ENCODE measurements around the gene SLC7A1. TPM values are rescaled to one million over a fixed set of nuclear protein-coding genes. Genes with fewer than 3 reads are reported as not detected.

Gene SLC7A1
- total and polyA plus RNA-seq, 4 donors: 0.90 to 22.6 (median 1.4) TPM

- no peak overlapping the region for H3K4me3 ChIP-seq (ENCODE audit: low read depth in 1 of 3, low read length in 3 of 3)
- no peaks in the 10 kb centered on the region for H3K4me1 ChIP-seq (ENCODE audit: control insufficient read depth in 4 of 4, insufficient read depth in 4 of 4, low read length in 3 of 4)
- H3K36me3 ChIP-seq (ENCODE audit: control insufficient read depth in 4 of 4, insufficient read depth in 3 of 4, low read depth in 1 of 4, low read length in 3 of 4): no peaks in the 10 kb centered on the region
- H3K9ac ChIP-seq (ENCODE audit: low read depth in 1 of 2, low read length in 2 of 2): no peak overlapping the region
- DNase-seq (ENCODE audit: low spot score): no peak
- 83% methylated on average over 14 of the region's 14 CpGs for WGBS
- H3K27ac ChIP-seq (ENCODE audit: low read depth in 1 of 2, low read length in 2 of 2): no peak overlapping the region
- no peaks in the 10 kb centered on the region for H3K27me3 ChIP-seq (ENCODE audit: control insufficient read depth in 4 of 4, insufficient read depth in 4 of 4, low read length in 3 of 4)
- TF ChIP-seq REST (IDR thresholded peaks at IDR 0.05) (no peak), FOXA1 (IDR thresholded peaks at IDR 0.05) (no peak), NR2F2 (IDR thresholded peaks at IDR 0.05) (no peak), RXRA (IDR thresholded peaks at IDR 0.05) (no peak), EGR1 (IDR thresholded peaks at IDR 0.05; ENCODE audit: low read depth in 2 of 2) (no peak), FOXA2 (IDR thresholded peaks at IDR 0.05) (no peak), GABPA (IDR thresholded peaks at IDR 0.05 in 1 of 2, conservative IDR thresholded peaks at IDR 0.05 in 1 of 2) (no peak), ATF3 (IDR thresholded peaks at IDR 0.05) (no peak), CTCF (IDR thresholded peaks at IDR 0.05; ENCODE audit: low read depth, low read length, missing input control) (no peak), JUND (IDR thresholded peaks at IDR 0.05) (no peak), SP1 (IDR thresholded peaks at IDR 0.05) (no peak), RAD21 (IDR thresholded peaks at IDR 0.05) (no peak), MAX (IDR thresholded peaks at IDR 0.05) (no peak), YY1 (IDR thresholded peaks at IDR 0.05) (no peak)
- no peaks in the 10 kb centered on the region for H3K9me3 ChIP-seq (ENCODE audit: control insufficient read depth in 4 of 4, low read length in 3 of 4)
These were observed 105.6 kb downstream of the SLC7A1 start for GRCh38 chr13:29489650-29490560.
